Neutrophil (primary cell): Measurements from ENCODE around the gene CPE.

Source experiments
- H3K27ac ChIP-seq: fragments of 200-600 bp; sonication (generic); 2 replicates; pipeline ENCODE4 v1.5.1; 2016; ENCODE audit warnings: mild to moderate bottlenecking, moderate library complexity
- H3K27me3 ChIP-seq: fragments of 200-600 bp; sonication (generic); 2 replicates; pipeline ENCODE4 v1.6.0; 2016; ENCODE audit warnings: mild to moderate bottlenecking
- H3K36me3 ChIP-seq: fragments of 200-600 bp; sonication (generic); 2 replicates; pipeline ENCODE4 v1.5.1; 2017
- H3K4me1 ChIP-seq, 2 experiments: fragments of 200-600 bp in 1 of 2; sonication (generic) in 1 of 2; 1 replicate in 1 of 2; 2 replicates in 1 of 2; pipeline versions ENCODE4 v1.5.1 to v1.6.1; 2013 to 2016; ENCODE audit warnings: low read depth in 1 of 2, low read length in 1 of 2, mild to moderate bottlenecking in 1 of 2, moderate library complexity in 1 of 2; ENCODE audit not compliant: control insufficient read depth in 1 of 2, insufficient read depth in 1 of 2
- H3K4me3 ChIP-seq, 2 experiments: fragments of 200-600 bp in 1 of 2; sonication (generic) in 1 of 2; 1 replicate in 1 of 2; 2 replicates in 1 of 2; pipeline ENCODE4 v1.5.1; 2013 to 2016; ENCODE audit warnings: low read depth in 1 of 2, low read length in 1 of 2, mild to moderate bottlenecking in 1 of 2, moderate library complexity in 1 of 2
- H3K9me3 ChIP-seq: fragments of 200-600 bp; sonication (generic); 2 replicates; pipeline ENCODE4 v1.5.1; 2016
- CTCF ChIP-seq: fragments of 200-600 bp; sonication (generic); IDR thresholded peaks from 2 replicates; pipeline ENCODE4 v1.5.1; 2016; ENCODE audit warnings: antibody characterized with exemption

CPE gene

DNA sequence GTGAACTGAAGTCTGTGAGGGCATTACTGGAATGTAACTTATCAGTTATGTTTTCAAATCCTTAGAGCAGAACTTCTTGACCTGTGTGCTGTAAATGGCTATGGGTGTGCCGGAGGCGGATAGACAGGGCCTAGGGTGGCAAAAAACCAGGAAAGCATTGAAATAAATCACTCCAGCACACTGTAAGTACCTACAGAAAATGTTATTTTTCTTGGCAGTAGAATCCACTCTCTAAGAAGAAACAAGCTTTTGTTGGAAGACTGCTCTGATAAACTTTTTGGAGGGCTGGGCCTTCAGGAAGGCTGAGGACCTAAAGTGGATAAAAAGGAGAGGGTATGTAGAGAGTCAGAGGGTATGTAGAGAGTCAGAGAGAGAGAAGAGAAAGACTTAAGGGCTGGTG, 14.9 kb downstream of the CPE start:
- no peaks in the 10 kb centered on the region for H3K4me1 ChIP-seq
- H3K27me3 ChIP-seq: peaks cover 3% of the 10 kb centered on the region
- TF ChIP-seq CTCF: no peak

DNA sequence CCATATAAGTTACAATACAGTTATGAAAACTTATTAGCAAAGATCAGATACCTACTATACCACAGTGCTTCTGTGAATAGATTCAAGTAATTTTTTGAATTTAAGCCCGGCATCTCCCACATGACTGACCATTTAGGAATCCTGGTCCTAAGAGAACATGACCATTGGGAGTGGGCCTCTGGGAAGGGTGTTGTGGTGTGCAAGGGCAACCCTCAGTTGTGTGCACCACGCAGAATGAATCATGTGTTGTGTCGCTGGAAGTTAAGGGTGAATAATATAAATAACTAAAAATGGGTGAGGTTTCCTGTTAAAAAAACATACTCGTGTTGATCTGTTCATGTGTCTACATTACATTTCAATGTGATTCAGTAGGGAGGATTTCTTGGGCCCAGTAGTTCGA, 15.5 kb downstream of the CPE start:
- Histone ChIP-seq H3K27me3 (no peaks in the 10 kb centered on the region), H3K4me1 (no peaks in the 10 kb centered on the region), H3K4me3 (no peak overlapping the region), H3K27ac (no peak overlapping the region), H3K9me3 (no peaks in the 10 kb centered on the region), H3K36me3 (no peaks in the 10 kb centered on the region)
- TF ChIP-seq CTCF: no peak

More for the DNA sequence above, 14.9 kb downstream of the CPE start:
- H3K36me3 ChIP-seq: no peaks in the 10 kb centered on the region
- H3K4me3 ChIP-seq: no peak overlapping the region
- no peaks in the 10 kb centered on the region for H3K9me3 ChIP-seq
- H3K27ac ChIP-seq: no peak overlapping the region

DNA sequence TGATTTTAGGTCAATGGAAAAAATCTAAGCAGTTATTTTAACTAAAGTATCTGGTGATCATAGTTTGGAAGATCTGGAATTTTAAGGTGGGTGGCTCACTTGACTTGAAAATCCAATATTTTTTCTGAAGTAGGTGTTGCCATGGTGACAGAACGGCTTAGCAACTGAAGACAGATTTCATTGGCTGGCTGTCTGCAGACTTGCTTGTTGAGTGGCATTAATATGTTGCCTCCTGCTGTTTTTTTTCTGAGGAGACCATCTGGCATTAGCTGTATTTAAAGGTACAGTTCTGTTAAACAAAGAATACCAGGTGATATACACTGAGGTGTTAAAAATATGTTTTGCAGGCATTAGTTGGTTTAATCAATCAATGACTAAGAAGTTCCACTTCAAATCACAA, 19.8 kb downstream of the CPE start:
- no peaks in the 10 kb centered on the region for H3K9me3 ChIP-seq
- no peaks in the 10 kb centered on the region for H3K27me3 ChIP-seq
- no peak overlapping the region for H3K4me3 ChIP-seq
- H3K36me3 ChIP-seq: no peaks in the 10 kb centered on the region
- no peaks in the 10 kb centered on the region for H3K4me1 ChIP-seq
- no peak overlapping the region for H3K27ac ChIP-seq
- TF ChIP-seq CTCF: no peak

- H3K27me3 ChIP-seq: no peaks in the 10 kb centered on the region
- H3K4me1 ChIP-seq: no peaks in the 10 kb centered on the region
- no peak for TF ChIP-seq CTCF
- no peaks in the 10 kb centered on the region for H3K36me3 ChIP-seq
- no peak overlapping the region for H3K27ac ChIP-seq
- H3K4me3 ChIP-seq: no peak overlapping the region
- H3K9me3 ChIP-seq: no peaks in the 10 kb centered on the region
These were observed 23.6 kb downstream of the CPE start for GRCh38 chr4:165402375-165402774.

DNA sequence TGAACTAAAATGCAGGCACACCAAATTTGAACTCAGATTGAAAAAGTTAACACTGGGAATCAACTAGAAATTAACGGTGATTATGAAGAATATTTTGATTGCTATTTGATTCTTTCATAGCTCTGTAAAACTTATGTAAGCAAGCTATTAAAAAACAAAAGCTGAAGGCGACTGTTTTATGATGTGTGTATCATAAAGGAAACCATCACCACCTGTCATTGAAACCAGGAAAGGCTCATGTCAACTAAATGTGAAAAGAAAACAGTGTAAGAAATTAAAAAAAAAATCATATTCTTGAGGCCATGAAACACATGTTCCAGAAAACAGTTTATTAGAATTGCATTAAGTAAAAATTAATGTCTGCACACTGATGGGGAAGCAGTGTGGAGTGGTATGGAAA, 24.2 kb downstream of the CPE start:
- TF ChIP-seq CTCF: no peak
- H3K27ac ChIP-seq: no peak overlapping the region
- no peaks in the 10 kb centered on the region for H3K36me3 ChIP-seq
- H3K4me3 ChIP-seq: no peak overlapping the region
- no peaks in the 10 kb centered on the region for H3K9me3 ChIP-seq
- no peaks in the 10 kb centered on the region for H3K27me3 ChIP-seq
- H3K4me1 ChIP-seq: no peaks in the 10 kb centered on the region

GRCh38 chr4:165403637-165404036, 24.8 kb downstream of the CPE start:
- Histone ChIP-seq H3K9me3 (no peaks in the 10 kb centered on the region), H3K27me3 (no peaks in the 10 kb centered on the region), H3K27ac (no peak overlapping the region), H3K4me1 (no peaks in the 10 kb centered on the region), H3K36me3 (no peaks in the 10 kb centered on the region), H3K4me3 (no peak overlapping the region)
- TF ChIP-seq CTCF: no peak
